ENCODE data around the gene TUBB. TPM values are rescaled to one million over a fixed set of nuclear protein-coding genes. Genes with fewer than 3 reads are reported as not detected.
"Not testable (repeated sequence)": the region's sequence is repeated elsewhere in the genome, so short reads cannot be mapped to it uniquely, and the experiment has no call there.

TUBB gene
- total RNA-seq, 4 donors from 2014 or later = 69.9 to 188 (median 95.6) TPM

- TF ChIP-seq POLR2A (IDR thresholded peaks at IDR 0.05) (no peak), CTCF (IDR thresholded peaks at IDR 0.05) (peak; percentile 96 to 99 (median 98))
- peak overlapping the region; percentile 90 to 95 (median 92) for H3K27ac ChIP-seq
- H3K27me3 ChIP-seq = no peaks in the 10 kb centered on the region
- no peaks in the 10 kb centered on the region for H3K9me3 ChIP-seq
- DNase-seq = peak; percentile 81 to 94 (median 91)
- H3K4me1 ChIP-seq = peaks cover 0 to 38% (median 4%) of the 10 kb centered on the region in 4 donors
- peak overlapping the region; percentile 69 to 71 (median 70) for H3K4me3 ChIP-seq
- H3K36me3 ChIP-seq = peaks cover 0 to 48% (median 0%) of the 10 kb centered on the region in 3 donors
Observed at GRCh38 chr6:30722280-30723112, 2.3 kb downstream of the TUBB start.

GRCh38 chr6:30723159-30723842 is 3.1 kb downstream of the TUBB start:
- not testable (repeated sequence) for H3K4me3 ChIP-seq, H3K9me3 ChIP-seq, H3K27me3 ChIP-seq, DNase-seq
- H3K36me3 ChIP-seq = peaks cover 0 to 57% (median 0%) of the 10 kb centered on the region in 3 donors
- peak overlapping the region in 2 of 4 donors; percentile 17 to 21 for H3K27ac ChIP-seq
- peaks cover 0 to 34% (median 4%) of the 10 kb centered on the region in 4 donors for H3K4me1 ChIP-seq

- not testable (repeated sequence) for H3K4me3 ChIP-seq, H3K27me3 ChIP-seq, DNase-seq, H3K9me3 ChIP-seq
- Histone ChIP-seq H3K27ac (peak overlapping the region in 2 of 4 donors; percentile 17 to 21), H3K4me1 (peaks cover 0 to 30% (median 4%) of the 10 kb centered on the region in 4 donors), H3K36me3 (peaks cover 0 to 63% (median 0%) of the 10 kb centered on the region in 3 donors)
Observed at GRCh38 chr6:30723843-30724741, 3.9 kb downstream of the TUBB start.

- Histone ChIP-seq H3K27me3 (no peaks in the 10 kb centered on the region), H3K36me3 (peaks cover 0 to 73% (median 0%) of the 10 kb centered on the region in 3 donors), H3K27ac (no peak overlapping the region), H3K9me3 (no peaks in the 10 kb centered on the region), H3K4me1 (peaks cover 0 to 25% (median 4%) of the 10 kb centered on the region in 4 donors), H3K4me3 (no peak overlapping the region)
- TF ChIP-seq POLR2A (IDR thresholded peaks at IDR 0.05) (no peak), CTCF (IDR thresholded peaks at IDR 0.05) (no peak)
- DNase-seq = no peak
Observed at GRCh38 chr6:30724906-30725667, 4.9 kb downstream of the TUBB start.

- H3K9me3 ChIP-seq = no peaks in the 10 kb centered on the region
- H3K27ac ChIP-seq = peak overlapping the region in 1 of 4 donors; percentile 1
- no peak for DNase-seq
- peaks cover 0 to 81% (median 0%) of the 10 kb centered on the region in 3 donors for H3K36me3 ChIP-seq
- no peaks in the 10 kb centered on the region for H3K27me3 ChIP-seq
- TF ChIP-seq POLR2A (IDR thresholded peaks at IDR 0.05) (no peak), CTCF (IDR thresholded peaks at IDR 0.05) (no peak)
- no peak overlapping the region for H3K4me3 ChIP-seq
- H3K4me1 ChIP-seq = peaks cover 3 to 33% (median 10%) of the 10 kb centered on the region in 4 donors
Observed at GRCh38 chr6:30725713-30726505, 5.8 kb downstream of the TUBB start.
